Measurements from ENCODE around the gene PTPDC1.

PTPDC1 gene

GRCh38 chr9:94145640-94146039, 61.4 kb downstream of the PTPDC1 start:
- H3F3A ChIP-seq (ENCODE audit: low read depth): no peaks in the 10 kb centered on the region
- H3K9me2 ChIP-seq (replicated peaks; ENCODE audit: low read depth, low read length): no peaks in the 10 kb centered on the region
- TF ChIP-seq CTCF (conservative IDR thresholded peaks at IDR 0.05; ENCODE audit: low read length) (no peak), EZH2phosphoT487 (IDR thresholded peaks at IDR 0.05; ENCODE audit: borderline replicate concordance) (no peak)
- H3K9me3 ChIP-seq (ENCODE audit: insufficient read depth, low read depth, low read length): no peaks in the 10 kb centered on the region
- no peaks in the 10 kb centered on the region for H4K20me1 ChIP-seq (ENCODE audit: insufficient read depth, low read length, poor library complexity, severe bottlenecking)
- no peak overlapping the region for H2AFZ ChIP-seq (ENCODE audit: low read length)
- H3K27me3 ChIP-seq (ENCODE audit: insufficient read depth, low read length, poor library complexity, severe bottlenecking): no peaks in the 10 kb centered on the region
- H3K9ac ChIP-seq (ENCODE audit: low read depth, low read length, poor library complexity, severe bottlenecking): no peak overlapping the region
- H3K79me2 ChIP-seq (ENCODE audit: insufficient read depth, low read length): no peaks in the 10 kb centered on the region
- H3K4me1 ChIP-seq (ENCODE audit: insufficient read depth, low read length, poor library complexity, severe bottlenecking): peaks cover 2% of the 10 kb centered on the region
- no peak overlapping the region for H3K4me3 ChIP-seq (ENCODE audit: low read length, poor library complexity, severe bottlenecking)
- H3K4me2 ChIP-seq (ENCODE audit: low read depth, low read length, poor library complexity, severe bottlenecking): no peak overlapping the region
- H3K36me3 ChIP-seq (ENCODE audit: insufficient read depth, low read length): no peaks in the 10 kb centered on the region

- Histone ChIP-seq H3K4me3 (ENCODE audit: low read length, poor library complexity, severe bottlenecking) (no peak overlapping the region), H3K36me3 (ENCODE audit: insufficient read depth, low read length) (no peaks in the 10 kb centered on the region), H3K4me2 (ENCODE audit: low read depth, low read length, poor library complexity, severe bottlenecking) (no peak overlapping the region), H2AFZ (ENCODE audit: low read length) (no peak overlapping the region), H3K79me2 (ENCODE audit: insufficient read depth, low read length) (no peaks in the 10 kb centered on the region), H3K9ac (ENCODE audit: low read depth, low read length, poor library complexity, severe bottlenecking) (no peak overlapping the region), H4K20me1 (ENCODE audit: insufficient read depth, low read length, poor library complexity, severe bottlenecking) (no peaks in the 10 kb centered on the region), H3K9me3 (ENCODE audit: insufficient read depth, low read depth, low read length) (no peaks in the 10 kb centered on the region), H3F3A (ENCODE audit: low read depth) (no peaks in the 10 kb centered on the region), H3K4me1 (ENCODE audit: insufficient read depth, low read length, poor library complexity, severe bottlenecking) (peaks cover 3% of the 10 kb centered on the region), H3K9me2 (replicated peaks; ENCODE audit: low read depth, low read length) (no peaks in the 10 kb centered on the region), H3K27me3 (ENCODE audit: insufficient read depth, low read length, poor library complexity, severe bottlenecking) (no peaks in the 10 kb centered on the region)
- no peak for TF ChIP-seq EZH2phosphoT487 (IDR thresholded peaks at IDR 0.05; ENCODE audit: borderline replicate concordance)
- no peak for TF ChIP-seq CTCF (conservative IDR thresholded peaks at IDR 0.05; ENCODE audit: low read length)
Measured at GRCh38 chr9:94147776-94148175, 63.5 kb downstream of the PTPDC1 start.

- TF ChIP-seq CTCF (conservative IDR thresholded peaks at IDR 0.05; ENCODE audit: low read length): no peak
- no peak for TF ChIP-seq EZH2phosphoT487 (IDR thresholded peaks at IDR 0.05; ENCODE audit: borderline replicate concordance)
- no peaks in the 10 kb centered on the region for H3K36me3 ChIP-seq (ENCODE audit: insufficient read depth, low read length)
- H4K20me1 ChIP-seq (ENCODE audit: insufficient read depth, low read length, poor library complexity, severe bottlenecking): no peaks in the 10 kb centered on the region
- no peaks in the 10 kb centered on the region for H3F3A ChIP-seq (ENCODE audit: low read depth)
- no peaks in the 10 kb centered on the region for H3K27me3 ChIP-seq (ENCODE audit: insufficient read depth, low read length, poor library complexity, severe bottlenecking)
- H3K4me3 ChIP-seq (ENCODE audit: low read length, poor library complexity, severe bottlenecking): no peak overlapping the region
- H2AFZ ChIP-seq (ENCODE audit: low read length): no peak overlapping the region
- no peak overlapping the region for H3K9ac ChIP-seq (ENCODE audit: low read depth, low read length, poor library complexity, severe bottlenecking)
- H3K9me2 ChIP-seq (replicated peaks; ENCODE audit: low read depth, low read length): no peaks in the 10 kb centered on the region
- peaks cover 3% of the 10 kb centered on the region for H3K4me1 ChIP-seq (ENCODE audit: insufficient read depth, low read length, poor library complexity, severe bottlenecking)
- no peak overlapping the region for H3K4me2 ChIP-seq (ENCODE audit: low read depth, low read length, poor library complexity, severe bottlenecking)
- no peaks in the 10 kb centered on the region for H3K9me3 ChIP-seq (ENCODE audit: insufficient read depth, low read depth, low read length)
- no peaks in the 10 kb centered on the region for H3K79me2 ChIP-seq (ENCODE audit: insufficient read depth, low read length)
Measured at GRCh38 chr9:94148419-94148818, 64.2 kb downstream of the PTPDC1 start.

Data from Loucy (cell line).